Activated CD8-positive, alpha-beta T cell treated with anti-CD3 and anti-CD28 coated beads, Interleukin-2, amount 10 ng/mL, durations not matched to agents 7 days and 5 days (primary cell): Measurements from ENCODE around the gene MRTFB. TPM values are rescaled to one million over a fixed set of nuclear protein-coding genes. Genes with fewer than 3 reads are reported as not detected.
"Not testable (repeated sequence)": the region's sequence is repeated elsewhere in the genome, so short reads cannot be mapped to it uniquely, and the experiment has no call there.

Experiments used
- ATAC-seq: fragments of 150-1000 bp; cut with Tn5 transposase; one replicate; pipeline ENCODE4 v1.10.0; 2021; ENCODE audit warnings: moderate library complexity
- CTCF ChIA-PET: fragments of 350-600 bp; sonication (Branson Sonifier 250); formaldehyde crosslinking; loops from one replicate; lab custom pipeline; 2021; ENCODE audit warnings: antibody characterized with exemption; lab: Charles Lee
- POLR2A ChIA-PET: fragments of 350-600 bp; sonication (Branson Sonifier 250); formaldehyde crosslinking; loops from one replicate; lab custom pipeline; 2021; ENCODE audit warnings: antibody characterized with exemption; lab: Charles Lee
- DNase-seq: peaks from one replicate; pipeline ENCODE4 v3.0.0-alpha.2; 2020
- H3K27ac Mint-ChIP-seq: one replicate; pipeline ENCODE4 v1.8.0; 2021; ENCODE audit warnings: mild to moderate bottlenecking, mixed read lengths
- H3K27me3 Mint-ChIP-seq: one replicate; pipeline ENCODE4 v1.8.0; 2021; ENCODE audit warnings: low read depth, mixed read lengths
- H3K36me3 Mint-ChIP-seq: one replicate; pipeline ENCODE4 v1.8.0; 2021; ENCODE audit warnings: low read depth, mixed read lengths
- H3K4me1 Mint-ChIP-seq: one replicate; pipeline ENCODE4 v1.8.0; 2021; ENCODE audit warnings: low read depth, mixed read lengths
- H3K4me3 Mint-ChIP-seq: one replicate; pipeline ENCODE4 v1.8.0; 2021; ENCODE audit warnings: mild to moderate bottlenecking, mixed read lengths
- H3K9me3 Mint-ChIP-seq: one replicate; pipeline ENCODE4 v1.8.0; 2022; ENCODE audit warnings: mixed read lengths; ENCODE audit not compliant: insufficient read depth
- total RNA-seq, 2 experiments: library from RNA; stranded (reverse); gene quantifications; one replicate each; pipeline ENCODE4 v1.2.3, GENCODE V29; 2021

MRTFB gene
- total RNA-seq, 2 experiments from 2014 or later: 15.5 to 16.6 TPM

DNA sequence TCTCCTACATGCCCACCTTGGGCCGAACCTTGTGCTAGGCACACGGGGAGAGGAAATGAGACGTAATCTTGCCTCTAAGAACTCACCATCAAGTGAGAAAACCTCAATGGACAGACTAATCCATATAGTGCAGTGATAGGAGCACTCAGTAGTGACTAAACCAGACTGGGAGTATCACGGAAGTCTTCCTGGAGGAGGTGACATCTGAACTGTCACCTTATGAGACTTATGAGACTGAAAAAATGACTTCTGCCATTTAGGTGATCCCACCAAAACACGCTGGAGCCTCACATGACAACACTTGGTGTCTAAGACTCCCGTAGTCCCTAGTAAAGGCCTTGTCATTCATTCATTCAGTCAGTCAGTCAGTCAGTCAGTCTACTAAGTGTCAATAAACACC is 27.3 kb upstream of the MRTFB start:
- H3K27me3 Mint-ChIP-seq: no peaks in the 10 kb centered on the region
- DNase-seq (no peak), ATAC-seq (no peak)
- H3K9me3 Mint-ChIP-seq: no peaks in the 10 kb centered on the region
- H3K27ac Mint-ChIP-seq: no peak overlapping the region
- CTCF ChIA-PET: no interaction called here
- POLR2A ChIA-PET: no interaction called here
- no peak overlapping the region for H3K4me3 Mint-ChIP-seq
- H3K4me1 Mint-ChIP-seq: no peaks in the 10 kb centered on the region
- no peaks in the 10 kb centered on the region for H3K36me3 Mint-ChIP-seq

DNA sequence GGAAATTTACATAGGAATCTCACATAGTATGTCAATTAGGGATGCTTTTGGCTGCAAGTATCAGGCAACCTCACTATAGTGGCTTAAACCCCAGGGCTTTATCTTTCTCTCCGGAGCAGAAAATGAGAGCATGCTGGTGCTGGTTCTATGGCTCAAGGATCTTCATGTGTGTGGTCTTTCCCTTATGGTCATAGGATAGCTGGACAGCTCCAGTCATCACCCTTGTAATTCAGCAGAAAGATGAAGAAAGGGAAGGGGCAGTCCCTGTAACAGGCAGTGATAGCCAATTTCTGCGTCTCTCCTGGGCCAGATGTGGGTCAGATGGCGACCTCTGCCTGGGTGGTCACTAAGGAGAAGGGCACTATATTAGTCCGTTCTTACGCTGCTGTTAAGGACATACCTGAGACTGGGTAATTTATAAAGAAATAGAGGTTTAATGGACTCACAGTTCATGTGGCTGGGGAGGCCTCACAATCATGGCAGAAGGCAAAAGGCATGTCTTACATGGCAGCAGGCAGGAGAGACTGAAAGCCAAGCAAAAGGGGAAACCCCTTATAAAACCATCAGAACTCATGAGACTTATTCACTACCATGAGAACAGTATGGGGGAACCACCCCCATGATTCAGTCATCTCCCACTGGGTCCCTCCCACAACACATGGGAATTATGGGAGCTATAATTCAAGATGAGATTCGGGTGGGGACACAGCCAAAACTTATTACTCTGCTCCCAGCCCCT is 23.8 kb upstream of the MRTFB start:
- H3K9me3 Mint-ChIP-seq, H3K36me3 Mint-ChIP-seq, H3K4me3 Mint-ChIP-seq, H3K4me1 Mint-ChIP-seq, CTCF ChIA-PET, H3K27me3 Mint-ChIP-seq, ATAC-seq, POLR2A ChIA-PET, H3K27ac Mint-ChIP-seq, DNase-seq: not testable (repeated sequence)

DNA sequence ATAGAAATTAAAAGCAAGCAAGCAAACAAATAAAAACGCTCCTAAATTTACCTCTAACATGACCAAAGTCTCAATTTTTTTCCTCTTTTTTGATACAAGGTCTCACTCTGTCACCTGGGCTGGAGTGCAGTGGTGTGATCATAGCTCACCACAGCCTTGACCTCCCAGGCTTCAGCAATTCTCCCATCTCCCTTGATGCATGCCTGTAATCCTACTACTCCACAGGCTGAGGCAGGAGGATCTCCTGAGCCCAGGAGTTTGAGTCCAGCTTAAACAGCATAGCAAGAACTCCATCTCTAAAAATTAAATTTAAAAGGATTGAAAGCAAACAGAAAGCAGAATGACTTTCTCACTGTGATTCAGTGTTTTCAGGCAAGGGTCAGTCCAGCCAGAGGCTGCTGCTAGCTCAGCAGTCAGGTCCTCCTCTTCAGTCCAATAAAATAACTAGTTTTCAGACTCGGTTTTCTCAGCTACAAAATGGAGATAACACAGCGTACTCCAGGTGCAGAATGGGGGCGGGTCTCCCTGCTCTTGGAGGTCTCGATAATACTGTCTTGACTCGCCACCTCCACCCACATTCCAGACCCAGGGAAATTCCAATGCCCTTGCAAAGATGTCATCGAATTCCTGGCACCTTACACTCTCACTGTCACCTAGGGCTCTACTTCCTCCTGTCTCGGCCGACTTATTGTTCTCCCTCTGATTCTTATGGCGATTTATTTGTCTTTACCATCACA is 20.7 kb upstream of the MRTFB start:
- CTCF ChIA-PET: no interaction called here
- no peaks in the 10 kb centered on the region for H3K4me1 Mint-ChIP-seq
- DNase-seq: no peak

DNA sequence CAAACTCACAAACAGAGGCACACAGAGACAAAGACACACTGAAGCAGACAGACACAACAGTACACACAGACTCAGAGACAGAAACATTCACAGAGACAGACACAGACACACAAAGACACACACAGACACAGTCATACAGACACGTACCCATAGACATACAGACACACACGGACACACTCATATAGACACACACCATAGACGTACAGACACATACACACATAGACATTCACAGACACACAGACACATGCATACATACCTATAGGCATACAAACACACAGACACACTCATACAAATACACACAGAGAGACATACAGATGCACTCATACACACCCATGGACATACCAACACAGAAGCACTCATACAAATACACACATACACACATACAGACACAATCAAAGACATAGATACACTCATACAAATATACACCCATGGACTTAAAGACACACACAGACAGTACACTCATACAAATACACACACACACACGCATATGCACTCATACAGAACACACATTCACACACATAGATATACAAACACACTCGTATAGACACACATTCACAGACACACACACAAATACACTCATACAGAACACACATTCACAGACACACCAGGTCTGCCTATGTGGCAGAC is 19.9 kb upstream of the MRTFB start:
- no peak for ATAC-seq
- H3K27me3 Mint-ChIP-seq: peaks cover 2% of the 10 kb centered on the region
- H3K27ac Mint-ChIP-seq: no peak overlapping the region
- no peak for DNase-seq
- H3K36me3 Mint-ChIP-seq: no peaks in the 10 kb centered on the region
- no peak overlapping the region for H3K4me3 Mint-ChIP-seq
- H3K9me3 Mint-ChIP-seq: no peaks in the 10 kb centered on the region
- H3K4me1 Mint-ChIP-seq: no peaks in the 10 kb centered on the region
- CTCF ChIA-PET: no interaction called here
- POLR2A ChIA-PET: no interaction called here

More for the DNA sequence above, 20.7 kb upstream of the MRTFB start:
- Mint-ChIP-seq H3K9me3 (no peaks in the 10 kb centered on the region), H3K27ac (no peak overlapping the region), H3K4me3 (no peak overlapping the region), H3K27me3 (no peaks in the 10 kb centered on the region), H3K36me3 (no peaks in the 10 kb centered on the region)
- no peak for ATAC-seq
- POLR2A ChIA-PET: no interaction called here

DNA sequence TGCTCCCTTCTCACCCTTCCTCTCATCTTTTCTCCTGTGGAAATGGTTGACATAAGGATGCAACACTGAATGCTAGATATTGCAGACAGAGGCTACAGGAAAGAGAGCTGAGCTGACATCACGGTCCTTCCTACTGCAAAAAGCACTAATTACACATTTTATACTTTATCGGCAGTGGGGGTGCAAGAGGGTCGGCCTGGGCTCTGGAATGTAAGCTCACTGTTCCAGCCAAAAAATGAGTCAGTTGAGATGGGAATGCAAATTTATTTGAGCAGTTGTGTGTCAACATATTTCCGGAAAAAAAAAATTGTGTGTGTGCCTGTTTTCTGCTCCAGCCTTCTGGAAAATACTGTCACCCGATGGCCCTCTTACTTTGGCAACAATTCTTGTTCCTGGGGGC is 14.1 kb upstream of the MRTFB start:
- H3K9me3 Mint-ChIP-seq: no peaks in the 10 kb centered on the region
- no peaks in the 10 kb centered on the region for H3K4me1 Mint-ChIP-seq
- H3K27ac Mint-ChIP-seq: no peak overlapping the region
- ATAC-seq: no peak
- H3K4me3 Mint-ChIP-seq: no peak overlapping the region
- peaks cover 4% of the 10 kb centered on the region for H3K27me3 Mint-ChIP-seq
- no peaks in the 10 kb centered on the region for H3K36me3 Mint-ChIP-seq
- POLR2A ChIA-PET: interaction anchor here (0.6 kb wide), 1 partner anchor 38 kb away, joined by 4 read pairs; no protein-coding TSS in a partner anchor
- DNase-seq: no peak
- CTCF ChIA-PET: no interaction called here

DNA sequence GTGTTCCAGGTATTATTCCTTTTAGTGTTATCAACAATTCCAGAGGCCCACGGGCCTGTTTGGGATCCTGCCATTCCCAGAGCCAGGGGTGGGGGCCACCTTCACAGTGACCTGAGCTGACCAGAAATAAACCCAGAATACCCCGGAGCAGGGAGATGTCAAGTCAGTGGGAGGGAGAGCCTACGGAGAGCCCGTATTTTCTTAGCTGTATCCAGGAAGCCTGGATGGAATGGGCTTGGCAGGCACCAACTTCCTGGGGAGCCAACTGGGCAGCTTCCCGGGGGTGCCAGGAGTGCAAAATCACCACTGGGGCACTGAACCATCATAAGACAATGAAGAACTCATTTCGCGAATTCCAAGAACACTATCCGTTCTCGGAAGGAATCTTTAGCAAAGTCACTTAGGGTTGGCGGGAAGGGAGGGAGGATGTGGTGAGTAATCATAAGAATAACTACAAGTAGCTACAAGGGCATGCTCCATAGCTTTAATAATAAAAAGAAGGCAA is 13.2 kb upstream of the MRTFB start:
- DNase-seq (no peak), ATAC-seq (no peak)
- ChIA-PET POLR2A (interaction anchor here (0.6 kb wide), 1 partner anchor 39 kb away, joined by 4 read pairs; no protein-coding TSS in a partner anchor), CTCF (interaction anchor here (1.3 kb wide), 1 partner anchor 122 kb away, joined by 5 read pairs; no protein-coding TSS in a partner anchor)
- Mint-ChIP-seq H3K27me3 (peaks cover 4% of the 10 kb centered on the region), H3K9me3 (no peaks in the 10 kb centered on the region), H3K4me1 (no peaks in the 10 kb centered on the region), H3K4me3 (no peak overlapping the region), H3K36me3 (no peaks in the 10 kb centered on the region), H3K27ac (no peak overlapping the region)

DNA sequence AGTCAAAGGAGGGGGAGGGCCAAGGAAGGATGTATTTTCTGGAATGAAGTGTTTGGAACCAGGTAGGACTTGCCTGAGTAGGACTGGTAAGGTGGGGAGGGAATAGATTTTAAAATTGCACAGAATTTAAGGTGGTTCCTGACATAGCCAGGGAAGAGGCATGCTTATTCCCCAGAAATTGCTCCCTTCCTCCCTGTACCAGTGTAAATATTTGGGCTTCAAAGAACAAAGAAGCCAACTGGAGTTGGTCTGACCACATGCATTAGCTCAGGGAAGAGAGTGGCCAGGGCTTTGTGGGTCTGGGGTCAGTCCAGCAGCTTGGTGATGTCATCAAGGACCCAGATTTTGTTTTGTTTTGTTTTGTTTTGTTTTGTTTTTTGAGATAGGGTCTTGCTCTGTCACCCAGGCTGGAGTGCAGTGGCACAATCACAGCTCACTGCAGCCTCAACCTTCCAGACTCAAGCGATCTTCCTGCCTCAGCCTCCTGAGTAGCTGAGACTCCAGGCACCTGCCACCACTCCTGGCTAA is 9.3 kb upstream of the MRTFB start:
- CTCF ChIA-PET: no interaction called here
- Mint-ChIP-seq H3K27me3 (peaks cover 4% of the 10 kb centered on the region), H3K4me3 (no peak overlapping the region), H3K36me3 (no peaks in the 10 kb centered on the region), H3K27ac (no peak overlapping the region), H3K4me1 (no peaks in the 10 kb centered on the region), H3K9me3 (no peaks in the 10 kb centered on the region)
- DNase-seq (no peak), ATAC-seq (no peak)
- POLR2A ChIA-PET: no interaction called here

DNA sequence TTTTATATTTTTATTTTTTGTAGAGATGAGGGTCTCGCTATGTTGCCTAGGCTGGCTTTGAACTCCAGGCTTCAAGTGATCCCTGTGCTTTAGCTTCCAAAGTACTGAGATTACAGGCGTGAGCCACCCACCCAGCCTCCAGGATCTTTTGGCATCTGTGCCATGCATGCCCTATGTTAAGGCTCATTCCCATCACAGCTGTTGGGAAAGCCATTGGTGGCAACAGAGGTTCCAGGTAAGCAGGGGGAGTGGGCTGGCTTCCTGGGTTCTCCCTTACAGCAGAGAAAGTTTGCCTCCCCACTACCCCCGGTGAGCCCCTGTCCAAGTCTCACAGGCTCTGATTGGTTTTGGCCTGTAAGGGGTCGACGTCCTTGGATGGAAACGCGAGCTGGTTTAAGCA is 8.9 kb upstream of the MRTFB start:
- POLR2A ChIA-PET: no interaction called here
- Mint-ChIP-seq H3K9me3 (no peaks in the 10 kb centered on the region), H3K4me3 (no peak overlapping the region), H3K27me3 (peaks cover 2% of the 10 kb centered on the region), H3K27ac (no peak overlapping the region), H3K36me3 (no peaks in the 10 kb centered on the region), H3K4me1 (no peaks in the 10 kb centered on the region)
- ATAC-seq: no peak
- CTCF ChIA-PET: no interaction called here
- DNase-seq: no peak

DNA sequence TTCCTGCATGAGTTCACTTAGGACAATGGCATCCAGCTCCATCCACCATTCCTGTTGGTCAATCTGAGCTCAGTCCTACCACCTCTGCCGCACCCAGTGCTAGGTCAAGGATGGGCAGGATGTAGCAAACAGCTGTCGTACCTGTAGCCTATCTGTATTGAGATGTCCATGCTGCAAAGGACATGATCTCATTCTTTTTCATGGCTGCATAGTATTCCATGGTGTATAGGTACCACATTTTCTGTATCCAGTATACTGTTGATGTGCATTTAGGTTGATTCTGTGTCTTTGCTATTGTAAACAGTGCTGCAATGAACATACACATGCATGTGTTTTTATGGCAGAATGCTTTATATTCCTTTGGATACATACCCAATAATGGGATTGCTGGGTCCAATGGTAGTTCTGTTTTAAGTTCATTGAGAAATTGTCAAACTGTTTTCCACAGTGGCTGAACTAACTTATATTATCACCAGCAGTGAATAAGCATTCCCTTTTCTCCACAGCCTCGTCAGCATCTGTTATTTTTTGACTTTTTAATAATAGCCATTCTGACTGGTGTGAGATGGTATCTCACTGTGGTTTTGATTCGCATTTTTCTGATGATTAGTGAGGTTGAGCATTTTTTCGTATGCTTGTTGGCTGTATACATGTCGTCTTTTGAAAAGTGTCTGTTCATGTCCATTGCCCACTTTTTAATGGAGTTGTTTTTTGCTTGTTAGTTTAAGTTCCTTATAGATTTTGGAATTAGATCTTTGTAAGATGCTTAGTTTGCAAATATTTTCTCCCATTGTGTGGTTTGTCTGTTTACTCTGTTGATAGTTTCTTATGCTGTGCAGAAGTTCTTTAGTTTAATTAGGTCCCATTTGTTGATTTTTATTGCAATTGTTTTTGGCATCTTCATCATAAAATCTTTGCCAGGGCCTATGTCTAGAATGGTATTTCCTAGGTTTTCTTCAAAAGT is 7.2 kb upstream of the MRTFB start:
- H3K4me3 Mint-ChIP-seq: no peak overlapping the region
- H3K9me3 Mint-ChIP-seq: no peaks in the 10 kb centered on the region
- no peaks in the 10 kb centered on the region for H3K36me3 Mint-ChIP-seq
- H3K4me1 Mint-ChIP-seq: no peaks in the 10 kb centered on the region
- H3K27ac Mint-ChIP-seq: no peak overlapping the region
- ATAC-seq (no peak), DNase-seq (no peak)
- H3K27me3 Mint-ChIP-seq: peaks cover 7% of the 10 kb centered on the region
- POLR2A ChIA-PET: no interaction called here
- CTCF ChIA-PET: no interaction called here

DNA sequence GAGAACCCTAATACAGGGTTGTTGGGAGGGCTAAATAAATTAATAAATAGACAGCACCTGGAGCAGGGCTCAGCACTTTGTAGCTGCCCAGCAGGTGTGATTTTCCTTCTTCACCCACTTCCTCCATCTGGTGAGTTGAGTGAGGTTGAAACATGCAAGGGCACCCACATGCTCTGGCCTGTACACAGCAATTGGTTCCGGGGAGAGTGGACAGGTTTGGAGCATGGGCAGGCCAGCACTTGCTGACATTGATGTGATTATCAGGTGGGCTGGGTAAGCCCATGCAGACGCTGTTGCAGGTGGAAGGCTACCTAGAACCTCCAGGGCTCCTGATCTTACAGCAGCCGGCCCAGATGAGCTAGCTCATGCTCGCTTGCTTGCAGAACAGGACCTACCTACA is 1.3 kb upstream of the MRTFB start:
- no peak for ATAC-seq
- Mint-ChIP-seq H3K9me3 (no peaks in the 10 kb centered on the region), H3K27me3 (peaks cover 7% of the 10 kb centered on the region), H3K4me1 (peaks cover 17% of the 10 kb centered on the region), H3K4me3 (peak overlapping the region; percentile 83), H3K27ac (no peak overlapping the region), H3K36me3 (no peaks in the 10 kb centered on the region)
- DNase-seq: no peak
- ChIA-PET POLR2A (no interaction called here), CTCF (interaction anchor here (1.4 kb wide), 1 partner anchor 150 kb away, joined by 4 read pairs; the partner anchor contains the start of gene ERCC4)

DNA sequence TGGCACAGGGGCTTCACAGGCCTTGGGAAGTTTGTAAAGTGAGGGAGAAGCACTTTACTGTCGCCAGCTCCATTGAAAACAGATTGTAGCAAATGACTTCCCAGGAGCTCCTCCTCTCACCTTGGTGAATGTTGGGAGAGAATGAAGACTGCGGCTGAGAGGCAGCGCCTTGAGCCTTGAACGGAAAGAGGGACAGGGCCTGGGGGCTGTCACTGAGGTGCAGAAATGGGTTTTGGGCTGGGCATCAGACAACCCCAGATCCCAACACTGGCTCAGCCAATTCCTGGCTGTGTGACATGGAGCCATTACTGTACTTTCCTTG is 603 bp upstream of the MRTFB start:
- H3K9me3 Mint-ChIP-seq: no peaks in the 10 kb centered on the region
- CTCF ChIA-PET: no interaction called here
- peak overlapping the region; percentile 87 for H3K27ac Mint-ChIP-seq
- POLR2A ChIA-PET: no interaction called here
- H3K27me3 Mint-ChIP-seq: peaks cover 7% of the 10 kb centered on the region
- DNase-seq: no peak
- peaks cover 17% of the 10 kb centered on the region for H3K4me1 Mint-ChIP-seq
- peaks cover 2% of the 10 kb centered on the region for H3K36me3 Mint-ChIP-seq
- ATAC-seq: no peak
- H3K4me3 Mint-ChIP-seq: peak overlapping the region; percentile 83
